Esophagus squamous epithelium (tissue), 5 donors: ENCODE measurements around the gene CSF1R. TPM values are rescaled to one million over a fixed set of nuclear protein-coding genes. Genes with fewer than 3 reads are reported as not detected.
"Not testable (repeated sequence)": the region's sequence is repeated elsewhere in the genome, so short reads cannot be mapped to it uniquely, and the experiment has no call there.

Experiments used
- DNase-seq: peaks from one replicate; lab custom pipeline; 2025; lab: John Stamatoyannopoulos, UW
- H3K27ac ChIP-seq, 4 donors: fragments of 200-600 bp; sonication (generic); one replicate each; pipeline ENCODE4 v1.5.1; 2016 to 2019; ENCODE audit warnings: mild to moderate bottlenecking in 1 of 4
- H3K27me3 ChIP-seq, 4 donors: fragments of 200-600 bp; sonication (generic); 1 replicate in 3 of 4; 2 replicates in 1 of 4; pipeline versions ENCODE4 v1.5.1 to v1.6.0; 2017 to 2021; ENCODE audit warnings: antibody characterized with exemption in 1 of 4
- H3K36me3 ChIP-seq, 3 donors: fragments of 200-600 bp; sonication (generic); one replicate each; pipeline ENCODE4 v1.5.1; 2016 to 2019
- H3K4me1 ChIP-seq, 3 donors: fragments of 200-600 bp; sonication (generic); one replicate each; pipeline ENCODE4 v1.5.1; 2017 to 2019
- H3K4me3 ChIP-seq, 4 donors: fragments of 200-600 bp; sonication (generic); 1 replicate in 3 of 4; 2 replicates in 1 of 4; pipeline ENCODE4 v1.5.1; 2016 to 2019; ENCODE audit warnings: mild to moderate bottlenecking in 2 of 4, moderate library complexity in 1 of 4
- H3K9me3 ChIP-seq, 3 donors: fragments of 200-600 bp; sonication (generic); one replicate each; pipeline ENCODE4 v1.5.1; 2016 to 2019
- CTCF ChIP-seq, 6 experiments: fragments of 450-650 bp in 4 of 6; fragments of 200-600 bp in 2 of 6; sonication (generic) in 2 of 6; IDR thresholded peaks; one replicate each; pipeline ENCODE4 v1.5.1; 2016 to 2019; ENCODE audit warnings: antibody characterized with exemption in 6 of 6, mild to moderate bottlenecking in 4 of 6, moderate library complexity in 4 of 6
- POLR2A ChIP-seq, 4 donors: fragments of 450-650 bp; IDR thresholded peaks; one replicate each; pipeline ENCODE4 v1.6.1; 2017; ENCODE audit warnings: antibody characterized with exemption in 4 of 4, mild to moderate bottlenecking in 4 of 4, moderate library complexity in 3 of 4
- WGBS, 2 donors: methylation state at CpG; one replicate each; pipeline ENCODE4 v1.1.5; 2018; 5-methylcytosine and 5-hydroxymethylcytosine counted together
- intact Hi-C: fragments of 100-400 bp; cut with DNase I; formaldehyde crosslinking; loops from one replicate; pipeline ENCODE4 v1.15.0; 2022
- total RNA-seq, 4 donors: library from RNA; depleted of rRNA; stranded (reverse); fragments of >200 nt; gene quantifications; one replicate each; pipeline ENCODE4 v1.1.0, GENCODE V29; 2016
- donor health status: DM: yes; HTN: yes; CAD: no.

The CSF1R gene
- total RNA-seq, 4 donors from 2014 or later: 4.3 to 38.7 (median 15.1) TPM

- intact Hi-C loops: no loop called here
- H3K36me3 ChIP-seq: peaks cover 33 to 77% (median 46%) of the 10 kb centered on the region in 3 donors
- H3K27me3 ChIP-seq: no peaks in the 10 kb centered on the region
- H3K27ac ChIP-seq: no peak overlapping the region
- no peak for TF ChIP-seq CTCF (IDR thresholded peaks at IDR 0.05)
- no peak for TF ChIP-seq POLR2A (IDR thresholded peaks at IDR 0.05)
- H3K9me3 ChIP-seq: no peaks in the 10 kb centered on the region
- DNase-seq: no peak
- peaks cover 0 to 15% (median 0%) of the 10 kb centered on the region in 3 donors for H3K4me1 ChIP-seq
- 67 to 78% methylated on average over 9 of the region's 9 CpGs for WGBS, 2 donors
- H3K4me3 ChIP-seq: no peak overlapping the region
These were observed 33.2 kb downstream of the CSF1R start for GRCh38 chr5:150052956-150053712.

- H3K9me3 ChIP-seq: no peaks in the 10 kb centered on the region
- TF ChIP-seq CTCF (IDR thresholded peaks at IDR 0.05) (no peak), POLR2A (IDR thresholded peaks at IDR 0.05) (no peak)
- H3K4me1 ChIP-seq: peaks cover 0 to 15% (median 0%) of the 10 kb centered on the region in 3 donors
- no peak overlapping the region for H3K27ac ChIP-seq
- no peak for DNase-seq
- no peak overlapping the region for H3K4me3 ChIP-seq
- no peaks in the 10 kb centered on the region for H3K27me3 ChIP-seq
- H3K36me3 ChIP-seq: peaks cover 36 to 85% (median 50%) of the 10 kb centered on the region in 3 donors
- intact Hi-C loops: no loop called here
- no CpG with 5 or more reads among the region's 6 CpGs for WGBS, 2 donors
These were observed 34.0 kb downstream of the CSF1R start for GRCh38 chr5:150052226-150052955.

- no peak overlapping the region for H3K4me3 ChIP-seq
- no peak for TF ChIP-seq CTCF (IDR thresholded peaks at IDR 0.05)
- no peak for TF ChIP-seq POLR2A (IDR thresholded peaks at IDR 0.05)
- intact Hi-C loops: no loop called here
- H3K27me3 ChIP-seq: no peaks in the 10 kb centered on the region
- H3K9me3 ChIP-seq: no peaks in the 10 kb centered on the region
- no peak for DNase-seq
- H3K4me1 ChIP-seq: peaks cover 0 to 15% (median 0%) of the 10 kb centered on the region in 3 donors
- peaks cover 41 to 91% (median 52%) of the 10 kb centered on the region in 3 donors for H3K36me3 ChIP-seq
- WGBS, 2 donors: 87 to 88% methylated on average over 15 to 16 of the region's 18 CpGs
- no peak overlapping the region for H3K27ac ChIP-seq
These were observed 34.6 kb downstream of the CSF1R start for GRCh38 chr5:150051657-150052195.

GRCh38 chr5:150050172-150050811 lies 36.1 kb downstream of the CSF1R start:
- intact Hi-C loops: not testable (repeated sequence)
- peak overlapping the region in 1 of 4 donors; percentile 14 for H3K27ac ChIP-seq
- 81 to 82% methylated on average over 5 to 14 of the region's 14 CpGs for WGBS, 2 donors

GRCh38 chr5:150046031-150046430 lies 40.3 kb downstream of the CSF1R start:
- Histone ChIP-seq H3K4me3 (no peak overlapping the region), H3K27me3 (no peaks in the 10 kb centered on the region), H3K36me3 (peaks cover 32 to 100% (median 46%) of the 10 kb centered on the region in 3 donors), H3K9me3 (no peaks in the 10 kb centered on the region), H3K4me1 (peaks cover 0 to 27% (median 7%) of the 10 kb centered on the region in 3 donors), H3K27ac (no peak overlapping the region)
- no peak for DNase-seq
- WGBS, 2 donors: 97 to 98% methylated on average over 6 of the region's 6 CpGs
- TF ChIP-seq CTCF (IDR thresholded peaks at IDR 0.05): no peak
- no peak for TF ChIP-seq POLR2A (IDR thresholded peaks at IDR 0.05)
- intact Hi-C loops: no loop called here

More at GRCh38 chr5:150050172-150050811, 36.1 kb downstream of the CSF1R start:
- not testable (repeated sequence) for H3K4me3 ChIP-seq, H3K9me3 ChIP-seq, H3K27me3 ChIP-seq, DNase-seq
- peaks cover 52 to 100% (median 52%) of the 10 kb centered on the region in 3 donors for H3K36me3 ChIP-seq
- peaks cover 0 to 15% (median 0%) of the 10 kb centered on the region in 3 donors for H3K4me1 ChIP-seq
